ENCODE data around the gene IFIT5.
"Not testable (repeated sequence)": the region's sequence is repeated elsewhere in the genome, so short reads cannot be mapped to it uniquely, and the experiment has no call there.

IFIT5 gene

GRCh38 chr10:89393898-89394297 lies 20.5 kb upstream of the IFIT5 start:
- no peak for DNase-seq

DNA sequence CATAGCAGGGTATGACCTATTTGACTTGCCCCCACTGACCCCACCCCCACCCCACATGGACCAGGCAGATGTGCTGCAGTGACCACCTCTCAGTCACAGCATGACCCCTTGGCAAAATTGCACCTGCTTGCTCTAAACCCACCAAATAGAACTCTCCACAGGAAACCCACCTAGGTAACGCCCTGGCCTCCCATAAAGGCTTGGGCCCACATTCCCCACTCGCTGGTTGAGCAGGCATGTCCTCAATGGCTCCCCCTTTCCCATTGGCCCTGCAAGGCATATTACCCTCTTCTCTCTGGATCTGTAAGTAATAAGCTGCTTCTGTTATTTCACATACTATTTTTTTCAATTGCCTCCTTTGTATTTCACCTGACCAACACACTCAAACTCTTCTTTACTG lies 19.2 kb upstream of the IFIT5 start:
- DNase-seq, result no peak

GRCh38 chr10:89398003-89398749 lies 16.2 kb upstream of the IFIT5 start:
- no peak for DNase-seq

DNA sequence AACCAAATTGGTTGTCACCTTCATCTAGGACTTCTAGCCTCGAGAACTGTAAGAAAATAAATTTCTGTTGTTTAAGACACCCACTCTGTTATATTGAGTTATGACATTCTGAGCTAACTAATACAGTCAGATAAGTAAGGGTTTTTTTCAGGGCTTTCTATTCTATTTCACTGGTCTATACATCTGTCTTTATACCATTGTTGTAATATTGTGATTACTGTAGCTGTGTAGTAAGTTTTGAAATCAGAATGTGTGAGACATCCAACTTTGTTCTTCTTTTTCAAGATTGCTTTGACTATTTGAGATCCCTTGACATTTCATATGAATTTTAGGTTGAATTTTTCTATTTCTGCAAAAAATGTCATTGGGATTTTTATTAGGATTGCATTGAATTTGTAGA lies 14.4 kb upstream of the IFIT5 start:
- no peak for DNase-seq

- DNase-seq, result no peak
These were observed 11.3 kb upstream of the IFIT5 start for GRCh38 chr10:89403043-89403442.

DNA sequence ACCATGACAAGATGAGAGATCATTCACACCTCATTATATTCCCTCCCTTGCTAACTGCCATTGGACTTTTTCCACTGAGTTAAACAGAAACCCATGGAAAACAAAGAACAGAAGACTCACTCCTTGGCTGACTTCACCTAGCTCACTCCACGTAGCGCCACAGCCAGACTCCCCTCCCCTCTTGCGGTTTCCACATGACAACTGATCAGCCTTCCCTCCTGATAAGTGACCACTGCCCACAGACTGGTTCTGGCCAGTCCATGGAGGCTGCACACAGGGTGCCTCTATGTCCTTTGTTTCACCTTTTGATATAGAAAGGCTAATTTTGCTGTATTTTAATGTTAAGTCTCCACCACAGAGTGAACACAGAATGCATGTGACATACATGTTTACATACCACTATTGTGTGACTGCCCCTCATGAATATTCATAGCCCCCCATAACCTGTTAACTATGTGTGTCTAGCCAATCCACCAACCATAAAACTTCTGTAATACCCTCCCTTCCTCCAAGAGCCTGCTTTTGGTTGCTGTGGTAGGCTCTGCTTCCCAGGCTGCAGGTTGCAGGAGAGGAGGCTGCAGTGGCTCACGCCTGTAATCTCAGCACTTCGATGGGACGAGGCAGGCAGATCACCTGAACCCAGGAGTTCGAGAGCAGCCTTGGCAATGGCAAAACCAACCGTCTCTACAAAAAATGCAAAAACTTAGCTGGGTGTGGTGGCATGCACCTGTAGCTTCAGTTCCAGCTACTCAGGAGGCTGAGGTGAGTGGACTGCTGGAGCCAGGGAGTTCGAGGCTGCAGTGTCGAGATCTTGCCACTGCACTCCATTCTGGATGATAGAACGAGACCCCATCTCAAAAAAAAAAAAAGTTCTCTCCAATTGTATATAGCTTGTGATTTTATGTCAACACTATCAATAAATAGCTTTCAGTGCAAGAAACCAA lies 10.0 kb upstream of the IFIT5 start:
- DNase-seq, result no peak

GRCh38 chr10:89406178-89406577 lies 8.2 kb upstream of the IFIT5 start:
- DNase-seq, result not testable (repeated sequence)

- DNase-seq, result not testable (repeated sequence)
These were observed 6.6 kb upstream of the IFIT5 start for GRCh38 chr10:89407792-89408191.

GRCh38 chr10:89409282-89409681 lies 5.1 kb upstream of the IFIT5 start:
- DNase-seq, result not testable (repeated sequence)

- DNase-seq, result not testable (repeated sequence)
These were observed 3.8 kb upstream of the IFIT5 start for GRCh38 chr10:89410551-89410950.

DNA sequence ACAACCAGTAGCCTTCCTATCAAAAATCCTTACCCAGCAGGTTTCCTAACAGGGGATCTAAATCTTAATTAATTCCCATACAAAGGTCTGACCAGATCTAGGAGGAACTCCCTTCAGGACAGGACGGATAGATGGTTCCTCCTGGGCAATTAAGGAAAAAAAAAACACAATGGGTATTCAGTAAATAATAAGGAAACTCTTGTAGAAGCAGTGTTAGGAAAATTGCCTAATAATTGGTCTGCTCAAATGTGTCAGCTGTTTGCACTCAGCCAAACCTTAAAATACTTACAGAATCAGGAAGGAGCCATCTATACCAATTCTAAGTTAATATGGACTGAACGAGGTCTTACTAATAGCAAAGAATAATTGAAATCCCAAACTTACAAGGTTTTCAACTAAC lies 3.2 kb upstream of the IFIT5 start:
- not testable (repeated sequence) for DNase-seq

DNA sequence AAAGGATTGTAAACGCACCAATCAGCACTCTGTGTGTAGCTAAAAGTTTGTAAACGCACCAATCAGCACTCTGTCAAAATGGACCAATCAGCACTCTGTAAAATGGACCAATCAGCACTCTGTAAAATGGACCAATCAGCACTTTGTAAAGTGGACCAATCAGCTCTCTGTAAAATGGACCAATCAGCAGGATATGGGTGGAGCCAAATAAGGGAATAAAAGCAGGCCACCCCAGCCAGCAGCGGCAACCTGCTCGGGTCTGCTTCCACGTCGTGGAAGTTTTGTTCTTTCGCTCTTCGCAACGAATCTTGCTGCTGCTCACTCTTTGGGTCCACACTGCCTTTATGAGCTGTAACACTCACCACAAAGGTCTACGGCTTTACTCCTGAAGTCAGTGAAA lies 2.1 kb upstream of the IFIT5 start:
- peak; percentile 66 for DNase-seq

GRCh38 chr10:89413398-89413912 lies 913 bp upstream of the IFIT5 start:
- DNase-seq, result no peak

- peak; percentile 53 for DNase-seq
These were observed 782 bp downstream of the IFIT5 start for GRCh38 chr10:89414879-89415821.

GRCh38 chr10:89416465-89416864 lies 2.1 kb downstream of the IFIT5 start:
- no peak for DNase-seq

GRCh38 chr10:89419548-89419947 lies 5.2 kb downstream of the IFIT5 start:
- DNase-seq, result peak; percentile 51

DNA sequence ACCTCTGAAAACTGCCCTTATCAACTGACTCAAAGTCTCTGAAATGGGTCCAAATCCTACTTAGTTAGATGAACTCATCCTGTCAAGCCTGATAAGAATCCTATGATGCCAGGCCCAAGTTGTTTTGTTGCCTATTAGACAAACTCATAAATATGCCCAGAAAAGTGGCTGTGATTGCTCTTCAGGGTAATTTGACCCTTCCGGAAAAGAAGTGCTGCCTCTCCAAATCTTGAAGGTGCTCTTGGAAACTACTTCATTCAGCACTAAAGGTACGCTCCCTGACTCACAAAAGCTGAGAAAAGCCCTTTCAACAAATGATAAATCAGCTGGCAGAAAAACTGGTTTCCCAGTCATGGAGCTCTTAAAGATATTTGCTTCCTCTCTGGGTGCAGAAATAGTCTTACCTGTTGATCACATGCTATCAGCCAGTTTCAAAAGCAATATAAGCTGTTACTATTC lies 6.7 kb downstream of the IFIT5 start:
- no peak for DNase-seq

DNA sequence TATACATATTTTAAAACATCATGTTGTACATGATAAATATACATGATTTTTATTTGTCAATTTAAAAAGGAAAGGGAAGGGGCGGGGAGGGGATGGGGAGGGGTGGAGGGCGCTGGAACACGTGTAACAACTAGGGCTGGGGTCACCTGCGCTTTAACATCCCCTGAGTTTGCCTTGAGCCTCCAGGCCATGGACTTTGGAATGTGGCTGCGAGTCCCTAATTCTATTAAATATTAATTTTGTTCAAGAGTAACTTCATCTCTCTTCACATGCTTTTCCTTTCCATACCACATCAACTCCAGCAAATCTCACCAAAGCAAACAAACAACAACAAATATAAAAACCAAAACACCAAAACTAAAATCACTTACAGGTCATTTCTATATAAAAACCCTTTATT lies 10.6 kb downstream of the IFIT5 start:
- no peak for DNase-seq

DNA sequence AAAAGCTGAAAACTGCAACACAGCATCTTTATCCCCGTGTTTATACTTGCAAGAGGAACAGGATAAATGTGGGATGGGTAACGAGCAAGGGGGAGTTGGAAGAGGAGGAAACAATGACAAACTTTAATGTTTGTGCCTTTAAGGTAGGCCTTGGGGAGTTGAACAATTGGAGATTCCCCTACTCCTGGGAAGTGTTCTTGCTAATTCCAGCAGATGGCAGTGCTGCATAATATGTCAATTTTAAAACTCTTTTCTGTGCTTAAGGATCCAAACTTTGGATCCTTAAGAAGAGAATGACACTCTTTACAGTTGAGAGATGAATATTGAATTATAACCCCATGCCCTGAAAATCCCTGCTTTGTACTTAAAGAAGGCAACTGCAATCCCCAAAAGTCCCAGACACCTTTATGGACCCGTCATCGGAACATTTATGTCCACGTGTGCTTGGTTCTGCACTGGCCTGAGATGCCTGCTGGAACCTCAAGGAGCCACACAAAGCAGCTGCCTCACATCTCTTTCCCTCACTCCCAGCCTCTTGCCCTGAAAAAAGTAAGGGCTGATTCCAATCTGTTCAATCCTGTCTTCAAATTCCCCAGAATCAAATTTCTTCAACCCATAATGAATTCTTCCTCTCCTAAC lies 12.0 kb downstream of the IFIT5 start:
- peak; percentile 38 for DNase-seq

GRCh38 chr10:89427629-89428028 lies 13.3 kb downstream of the IFIT5 start:
- DNase-seq, result no peak

DNA sequence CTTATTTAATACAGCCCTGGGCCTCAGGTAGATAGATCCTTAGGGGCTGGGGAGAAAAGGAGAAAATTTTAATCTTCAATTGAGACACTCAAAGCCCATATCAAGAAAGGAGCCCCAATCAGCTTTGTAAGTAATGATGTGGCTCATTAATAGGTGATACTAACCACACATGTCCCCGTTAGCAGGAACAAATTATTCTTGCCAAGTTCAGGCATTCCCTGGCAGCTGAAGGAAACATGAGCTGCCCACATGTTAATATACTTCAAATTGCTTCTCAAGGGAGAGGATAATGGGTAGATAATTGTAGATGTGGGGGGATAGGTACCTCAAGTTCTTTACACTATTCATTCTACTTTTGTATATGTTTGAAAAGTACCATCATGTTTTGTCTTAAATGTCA lies 14.5 kb downstream of the IFIT5 start:
- no peak for DNase-seq

DNA sequence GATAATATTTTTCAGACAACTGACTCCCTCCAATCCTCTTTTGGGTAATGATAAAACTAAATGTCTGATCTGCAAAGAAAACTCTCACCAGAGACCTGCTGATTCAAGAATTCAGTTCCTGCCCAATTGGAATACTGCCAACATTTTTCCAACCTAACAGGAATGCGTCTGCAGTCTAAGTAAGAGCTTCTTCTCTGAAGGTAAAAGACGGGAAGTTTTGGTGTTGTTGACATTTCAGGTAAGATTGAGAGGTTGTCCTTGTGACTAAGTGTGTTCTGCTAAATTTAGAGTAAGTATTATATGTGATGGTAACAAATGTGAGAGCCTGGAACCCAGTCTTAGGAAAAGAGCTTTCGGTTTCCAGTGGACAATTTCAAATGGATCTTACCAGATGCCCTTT lies 17.6 kb downstream of the IFIT5 start:
- no peak for DNase-seq
